CD4-positive, alpha-beta T cell treated with Interleukin-12 subunit alpha and Interleukin-12 subunit beta, for 1 hour (primary cell): ENCODE data around the gene MAN1C1.
"Not testable (repeated sequence)": the region's sequence is repeated elsewhere in the genome, so short reads cannot be mapped to it uniquely, and the experiment has no call there.

Experiments
- DNase-seq: peaks from one replicate; pipeline ENCODE4 v3.0.0-alpha.2; 2020

The MAN1C1 gene

DNA sequence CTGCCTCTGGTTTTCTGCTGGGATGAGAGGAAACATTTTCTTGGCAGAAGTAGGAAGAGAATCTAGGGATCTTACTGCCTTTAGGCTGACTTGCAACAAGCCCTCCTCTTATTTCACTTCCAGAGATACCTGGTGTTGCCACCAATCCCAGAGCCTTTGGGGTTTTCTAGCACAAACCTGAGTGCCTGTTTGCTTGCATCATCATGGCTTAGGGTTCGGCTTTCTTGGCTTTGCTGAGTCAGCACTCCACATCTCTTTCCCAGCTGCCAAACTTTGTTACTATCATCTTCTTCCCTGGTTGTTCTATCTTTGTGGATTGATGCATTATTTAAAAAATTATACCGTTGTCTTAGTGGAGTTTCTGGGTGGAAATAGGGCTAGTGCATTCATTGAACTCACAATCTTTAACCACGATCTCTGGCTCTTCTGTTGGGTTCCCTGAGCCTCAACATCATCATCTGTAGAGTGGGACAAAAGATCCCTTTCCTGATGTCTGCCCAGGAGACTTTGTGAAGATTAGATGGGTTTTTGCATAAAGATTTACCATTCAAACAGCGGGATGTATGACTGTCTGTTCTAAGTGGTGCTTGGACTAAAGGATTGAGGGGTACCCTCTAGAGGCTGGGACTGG lies 106.8 kb downstream of the MAN1C1 start:
- no peak for DNase-seq

DNA sequence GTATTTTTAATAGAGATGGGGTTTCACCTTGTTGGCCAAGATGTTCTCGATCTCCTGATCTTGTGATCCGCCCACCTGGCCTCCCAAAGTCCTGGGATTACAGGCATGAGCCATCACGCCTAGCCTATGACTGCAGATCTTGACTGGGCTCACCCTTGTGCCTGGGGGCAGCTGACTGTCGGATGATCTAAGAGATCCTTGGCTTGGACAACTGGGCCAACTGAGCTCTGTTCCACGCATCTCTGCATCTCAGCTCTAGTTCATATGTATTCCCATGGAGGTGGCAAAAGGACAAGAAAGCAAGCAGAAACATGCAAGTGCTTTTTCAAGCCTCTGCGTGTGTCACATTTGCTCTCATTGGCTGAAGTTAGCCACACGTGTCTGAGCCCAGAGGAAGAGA lies 107.6 kb downstream of the MAN1C1 start:
- no peak for DNase-seq

DNA sequence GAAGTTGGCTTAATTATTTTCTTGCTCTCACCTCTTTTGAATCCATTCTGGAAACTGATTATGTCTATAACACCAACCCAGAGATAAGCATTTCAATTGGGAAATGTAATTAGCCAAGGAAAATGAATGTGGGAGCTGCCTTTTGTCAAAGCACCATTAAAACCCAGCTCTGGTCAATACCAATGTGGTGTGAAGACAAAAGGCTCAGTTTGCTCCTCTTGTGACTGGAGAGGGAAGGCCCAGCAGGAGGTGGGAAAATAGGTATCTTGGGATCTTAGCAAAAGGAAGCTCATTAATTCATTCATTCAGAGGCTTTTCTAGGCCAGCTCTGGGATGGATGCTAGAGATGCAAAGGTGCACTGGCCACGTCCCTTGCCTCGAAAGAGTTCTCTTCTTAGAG lies 108.4 kb downstream of the MAN1C1 start:
- no peak for DNase-seq

DNA sequence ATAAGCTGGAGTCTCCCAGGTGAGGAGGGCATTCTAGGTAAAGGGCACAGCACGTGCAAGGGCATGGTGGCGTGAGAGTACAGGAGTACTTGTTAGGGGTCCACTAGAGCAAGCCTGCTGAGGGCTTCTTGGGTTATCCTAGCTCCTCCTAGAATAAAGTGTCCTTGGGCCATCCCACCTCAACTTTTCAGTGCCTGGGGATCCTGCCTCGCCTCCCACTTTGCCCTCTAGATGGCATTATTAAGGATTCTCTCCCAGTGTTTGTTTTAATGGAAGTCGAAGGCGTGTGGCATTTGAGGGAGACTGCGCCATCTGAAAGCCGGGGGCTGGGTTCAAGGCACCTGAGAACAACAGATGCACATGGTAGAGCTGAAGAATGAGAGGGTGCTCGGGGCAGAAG lies 108.9 kb downstream of the MAN1C1 start:
- no peak for DNase-seq

DNA sequence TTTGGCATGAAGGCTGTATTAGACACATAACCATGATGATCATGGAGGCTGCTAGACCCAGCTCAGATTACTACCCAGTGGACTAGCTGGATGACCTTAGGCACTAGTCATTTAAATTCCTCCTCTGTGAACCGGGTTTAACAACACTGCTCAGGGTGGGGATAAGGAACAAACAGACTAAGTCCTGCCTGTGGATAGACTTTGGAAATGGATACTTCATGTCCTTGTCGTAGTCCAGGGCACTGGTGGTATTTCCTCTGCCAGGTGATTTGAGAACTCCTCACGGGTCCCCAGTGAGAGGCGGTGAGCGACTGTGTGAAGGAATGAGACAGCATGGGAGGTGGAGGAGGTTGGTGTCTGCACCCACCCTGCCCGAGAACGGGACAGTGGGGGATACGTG lies 110.5 kb downstream of the MAN1C1 start:
- DNase-seq: no peak

DNA sequence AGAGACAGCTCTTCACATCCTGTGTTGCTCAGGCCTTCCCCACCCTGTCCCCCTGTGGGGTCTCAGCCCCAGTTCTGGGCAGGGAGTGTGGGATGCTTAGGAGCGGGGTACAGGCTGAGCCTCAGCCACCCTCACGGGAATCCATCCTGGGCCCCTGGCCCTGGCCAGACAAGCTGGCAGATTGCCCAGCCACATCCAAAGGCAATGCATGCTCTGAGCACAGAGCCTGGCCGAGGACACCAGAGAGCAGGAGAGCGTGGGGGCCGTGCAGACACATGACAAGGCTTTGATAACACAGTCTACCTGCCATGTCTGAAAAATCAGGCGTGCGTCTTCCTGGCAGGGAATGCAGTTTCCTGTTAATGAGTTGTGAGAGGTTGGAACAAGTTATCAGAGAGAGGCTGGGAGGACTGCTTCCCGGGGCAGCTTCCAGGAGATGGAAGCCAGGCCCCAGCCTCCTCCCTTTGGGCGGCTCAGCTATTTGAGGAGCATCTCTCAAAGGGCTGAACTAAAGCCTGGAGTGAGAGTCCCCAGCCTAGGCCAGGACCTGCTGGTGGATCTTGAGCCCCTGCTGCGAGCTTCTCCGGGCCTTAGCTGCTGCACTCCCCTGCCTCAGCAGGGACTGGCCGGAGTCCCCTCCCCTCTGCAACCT lies 111.2 kb downstream of the MAN1C1 start:
- no peak for DNase-seq

DNA sequence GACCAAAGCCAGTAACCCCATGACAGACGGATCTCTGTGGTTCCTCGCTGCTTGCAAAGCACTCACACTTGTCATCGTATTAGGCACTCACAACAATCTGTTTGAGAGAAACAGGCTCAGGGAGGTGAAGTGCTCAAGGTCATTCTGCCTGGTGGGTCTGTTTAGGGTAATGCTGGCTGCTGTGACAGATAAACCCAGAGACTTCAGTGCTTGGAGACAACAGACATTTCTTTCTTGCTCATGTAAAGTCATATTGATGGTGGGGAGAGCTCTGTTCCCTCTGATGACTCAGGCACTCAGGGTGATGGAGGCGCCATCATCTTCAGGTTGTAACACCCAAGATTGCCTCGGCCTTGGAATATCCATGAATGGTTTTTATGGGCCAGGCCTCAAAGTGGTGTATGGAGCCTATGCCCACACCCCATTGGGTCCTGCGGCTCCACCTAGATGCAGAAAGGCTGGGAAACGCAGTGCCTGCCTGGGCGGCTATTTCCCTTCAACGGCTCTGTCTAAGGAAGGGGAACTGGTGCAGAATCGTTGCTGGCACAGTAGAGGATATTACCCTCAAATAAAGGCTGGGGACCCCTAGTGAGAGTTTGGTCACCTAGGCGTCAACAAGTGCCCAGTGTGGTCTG lies 111.8 kb downstream of the MAN1C1 start:
- DNase-seq: no peak

DNA sequence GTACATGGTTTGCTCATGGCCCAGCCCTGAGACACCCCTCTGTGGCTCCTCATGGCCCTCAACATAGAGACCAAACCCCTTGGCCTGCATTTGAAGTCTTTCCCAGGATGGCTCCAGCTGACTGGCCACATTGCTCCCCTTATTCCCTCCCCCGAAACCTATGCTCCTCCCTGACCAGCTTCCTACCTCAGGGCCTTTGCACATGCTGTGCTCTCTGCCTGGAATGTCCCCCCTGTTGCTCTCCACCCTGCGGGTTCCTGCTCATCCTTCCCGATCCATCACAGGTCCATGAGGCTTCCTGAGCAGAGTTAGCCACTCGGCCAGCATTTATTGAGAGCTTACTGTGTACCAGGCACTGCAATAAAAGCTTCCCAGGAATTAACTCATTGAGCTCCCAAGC lies 112.5 kb downstream of the MAN1C1 start:
- no peak for DNase-seq

DNA sequence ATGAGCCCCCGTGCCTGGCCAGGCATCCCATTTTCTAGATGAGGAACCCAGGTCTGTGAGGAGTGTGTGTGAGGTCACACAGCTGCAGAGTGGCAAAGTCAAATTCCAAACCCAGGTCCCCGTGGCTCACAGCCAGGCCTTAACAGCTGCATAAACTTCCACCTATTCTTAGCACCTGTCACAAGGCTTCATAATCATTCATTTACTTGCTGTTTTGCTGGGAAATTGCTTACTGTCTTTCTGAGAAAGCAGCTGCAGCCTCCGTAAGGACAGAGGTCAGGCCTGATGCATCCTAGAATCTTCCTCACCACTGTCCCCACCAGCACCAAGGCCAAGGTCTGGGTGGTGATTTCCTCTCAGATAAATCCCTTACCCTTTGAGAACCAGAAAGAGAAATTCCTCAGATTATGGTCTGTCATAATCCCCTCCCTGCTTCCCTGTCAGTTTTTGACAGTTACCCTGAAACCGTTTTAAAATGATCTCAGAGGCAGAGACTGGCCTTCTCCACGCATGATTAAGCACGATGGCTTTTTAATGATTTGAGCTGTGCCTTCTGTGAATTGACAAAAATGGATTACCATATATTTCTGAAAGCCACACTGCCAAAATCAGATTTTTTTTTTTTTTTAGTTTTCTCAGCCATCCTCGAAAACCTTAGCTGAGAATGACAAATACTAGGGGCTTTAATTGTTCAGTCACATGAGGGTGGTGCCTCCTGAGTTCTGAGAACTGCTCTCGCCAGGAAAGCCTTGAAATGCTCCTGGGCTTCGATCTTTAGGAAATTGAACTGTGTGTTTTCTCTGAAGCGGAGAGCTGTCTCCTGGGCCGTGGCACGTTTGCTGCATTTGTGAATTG lies 113.4 kb downstream of the MAN1C1 start:
- DNase-seq: no peak

DNA sequence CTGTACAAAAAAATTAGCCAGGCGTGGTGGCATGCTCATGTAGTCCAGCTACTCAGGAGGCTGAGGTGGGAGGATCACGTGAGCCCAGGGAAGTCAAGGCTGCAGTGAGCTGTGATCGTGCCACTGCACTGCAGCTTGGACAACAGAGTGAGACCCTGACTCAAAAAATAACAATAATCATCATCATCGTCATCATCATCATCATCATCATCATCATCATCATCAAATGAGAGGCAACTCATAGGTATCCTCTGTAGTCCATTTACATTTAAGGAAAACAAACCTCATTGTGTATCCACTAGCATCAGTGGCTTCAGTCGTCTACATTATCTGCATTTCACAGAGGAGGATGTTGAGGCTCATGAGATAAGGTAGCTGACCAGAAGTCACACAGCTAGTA lies 114.6 kb downstream of the MAN1C1 start:
- no peak for DNase-seq

DNA sequence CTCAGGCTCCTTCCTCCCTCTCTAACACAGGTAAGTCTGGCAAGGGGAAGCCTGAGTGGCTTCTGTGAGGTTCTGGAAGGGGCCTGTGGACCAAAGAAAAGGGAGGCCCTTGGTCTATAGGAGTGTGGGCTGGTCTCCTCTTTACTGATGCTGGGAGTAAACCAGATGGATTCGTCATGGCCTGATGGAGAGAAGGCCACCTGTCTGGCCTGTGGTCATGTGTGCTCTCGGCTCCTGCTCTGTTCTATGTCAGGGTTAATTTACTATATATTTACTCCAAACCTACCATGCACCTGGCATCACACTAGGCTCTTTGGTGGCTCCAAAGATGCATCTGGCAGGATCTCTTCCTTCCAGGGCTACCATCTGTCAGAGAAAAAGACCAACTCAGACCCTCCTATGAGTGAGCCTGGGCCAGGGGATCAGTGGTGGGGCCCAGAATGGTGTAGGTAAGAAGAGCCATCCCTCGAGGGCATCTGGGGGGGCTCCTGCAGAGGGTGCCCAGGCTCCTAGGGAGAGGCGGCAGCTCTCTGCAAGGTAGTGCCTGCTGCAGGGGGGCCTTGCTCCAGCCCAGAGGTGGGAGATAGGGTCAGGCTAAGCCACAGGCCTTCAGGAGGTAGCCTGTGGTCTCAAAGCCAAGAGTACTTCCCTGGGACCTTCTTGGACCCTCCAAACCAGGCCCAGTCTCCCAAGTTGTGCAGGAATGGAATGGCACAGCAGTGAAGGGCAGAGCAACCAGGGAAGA lies 115.2 kb downstream of the MAN1C1 start:
- no peak for DNase-seq

DNA sequence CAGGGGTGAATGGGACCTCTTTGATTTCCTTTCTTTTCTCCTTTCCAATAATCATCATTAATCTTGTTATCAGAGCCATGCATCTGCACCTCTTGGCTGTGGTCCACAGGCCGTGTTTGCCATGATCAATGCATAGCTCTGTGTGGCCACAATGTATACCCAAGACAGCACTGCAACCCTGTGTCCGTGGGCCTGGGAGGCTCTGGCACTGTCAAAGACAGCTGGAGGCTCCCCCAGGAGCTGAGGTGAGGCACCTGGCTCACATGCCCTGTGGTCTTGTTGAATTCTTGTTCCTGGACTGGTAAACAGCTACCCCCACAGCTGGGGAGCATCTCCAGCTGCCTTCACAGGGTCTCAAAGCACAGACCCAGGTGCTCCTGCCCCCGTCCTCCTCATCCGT lies 116.2 kb downstream of the MAN1C1 start:
- no peak for DNase-seq

DNA sequence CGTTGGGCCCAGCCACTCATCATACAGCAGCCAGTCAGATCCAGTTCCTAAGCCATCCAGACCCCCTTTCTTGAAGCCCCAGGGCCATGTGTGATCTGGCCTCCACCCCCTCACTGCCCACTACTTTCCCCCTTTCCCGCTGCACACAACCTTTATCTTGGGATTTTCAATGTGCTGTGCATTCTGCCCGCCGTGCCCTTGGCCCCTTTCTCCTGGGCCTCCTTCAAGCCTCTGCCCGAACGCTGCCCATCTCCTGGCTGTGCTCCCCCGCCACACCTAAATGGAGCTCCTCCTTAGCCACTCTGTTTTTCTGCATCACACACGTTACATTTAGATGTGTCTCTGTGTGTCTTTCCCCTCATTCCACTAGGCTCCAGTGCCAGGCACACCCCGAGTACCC lies 116.7 kb downstream of the MAN1C1 start:
- DNase-seq: no peak

DNA sequence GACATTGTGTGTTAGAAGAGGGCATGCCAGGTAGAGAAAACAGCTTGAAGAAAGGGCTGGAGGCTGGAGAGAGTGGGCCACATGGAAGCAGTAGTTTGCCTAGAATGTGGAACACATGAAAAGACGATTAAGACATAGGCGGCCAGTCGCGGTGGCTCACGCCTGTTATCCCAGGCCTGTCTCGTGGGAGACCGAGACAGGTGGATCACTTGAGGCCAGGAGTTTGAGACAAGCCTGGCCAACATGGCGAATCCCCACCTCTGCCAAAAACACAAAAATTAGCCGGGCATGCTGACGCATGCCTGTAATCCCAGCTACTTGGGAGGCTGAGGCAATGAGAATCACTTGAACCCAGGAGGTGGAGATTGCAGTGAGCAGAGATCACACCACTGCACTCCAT lies 118.4 kb downstream of the MAN1C1 start:
- DNase-seq: not testable (repeated sequence)

DNA sequence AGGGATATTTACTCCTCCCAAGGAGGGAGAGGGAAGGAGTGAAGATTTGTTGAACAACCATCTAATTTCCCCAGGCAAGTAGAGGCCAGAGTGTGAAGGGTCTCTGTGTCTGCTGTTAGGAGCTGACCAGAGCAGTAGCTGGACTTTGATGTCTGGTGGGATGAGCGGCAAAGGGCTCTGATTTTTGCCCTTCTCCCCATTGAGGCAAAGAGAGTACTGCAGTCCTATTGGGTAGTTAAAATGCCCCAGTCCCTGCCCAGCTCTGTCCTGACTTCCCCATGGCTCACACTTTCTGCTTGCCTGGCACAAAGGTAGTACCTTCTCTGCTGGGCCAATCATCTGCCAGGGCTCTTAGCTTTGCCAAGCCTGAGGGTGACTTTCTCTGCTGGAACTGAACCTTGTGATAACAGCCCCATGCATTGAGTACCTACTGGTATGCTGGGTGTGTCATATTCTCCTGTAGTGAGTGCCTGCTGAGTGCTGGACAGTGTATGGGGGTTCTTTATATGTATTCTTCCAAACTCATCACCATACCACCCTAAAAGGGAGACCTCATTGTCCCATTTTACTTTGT lies 119.5 kb downstream of the MAN1C1 start:
- DNase-seq: no peak

DNA sequence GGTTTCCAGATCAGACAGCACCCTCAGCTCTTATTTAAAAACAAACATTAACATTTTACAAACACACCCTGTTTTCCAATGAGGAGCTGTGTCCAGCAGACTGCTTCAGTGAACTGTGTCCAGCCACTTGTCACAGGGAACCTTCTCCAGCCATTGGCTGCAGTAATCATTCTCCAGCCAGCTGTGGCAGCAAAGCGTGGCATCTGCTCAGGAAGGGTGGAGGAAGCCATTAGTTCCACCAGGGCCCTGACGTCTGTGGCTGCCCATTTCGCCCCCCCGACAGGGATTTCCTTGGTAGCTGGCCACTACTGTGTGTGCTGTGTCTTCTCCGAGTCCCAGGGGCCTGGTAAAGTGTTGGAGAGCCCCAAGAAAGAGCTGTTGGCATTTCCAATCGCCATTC lies 120.5 kb downstream of the MAN1C1 start:
- DNase-seq: no peak

DNA sequence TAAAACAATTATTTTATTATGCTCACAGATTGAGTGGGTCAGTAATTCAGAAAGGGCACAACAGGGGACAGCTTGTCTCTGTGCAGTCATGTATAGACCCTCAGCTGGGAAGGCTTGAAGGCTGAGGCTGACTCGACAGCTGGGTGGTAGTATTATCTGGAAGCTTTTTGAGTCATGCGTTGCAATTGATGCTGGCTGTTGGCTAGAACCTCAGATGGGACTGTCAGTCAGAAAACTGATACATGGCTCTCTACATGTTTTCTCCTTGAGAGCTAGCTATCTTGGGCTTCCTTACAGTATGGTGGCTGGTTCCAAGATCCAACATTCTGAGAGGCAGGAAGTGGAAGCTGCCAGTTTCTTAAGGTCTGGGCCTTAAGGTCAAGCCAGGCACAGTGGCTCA lies 121.9 kb downstream of the MAN1C1 start:
- DNase-seq: no peak

DNA sequence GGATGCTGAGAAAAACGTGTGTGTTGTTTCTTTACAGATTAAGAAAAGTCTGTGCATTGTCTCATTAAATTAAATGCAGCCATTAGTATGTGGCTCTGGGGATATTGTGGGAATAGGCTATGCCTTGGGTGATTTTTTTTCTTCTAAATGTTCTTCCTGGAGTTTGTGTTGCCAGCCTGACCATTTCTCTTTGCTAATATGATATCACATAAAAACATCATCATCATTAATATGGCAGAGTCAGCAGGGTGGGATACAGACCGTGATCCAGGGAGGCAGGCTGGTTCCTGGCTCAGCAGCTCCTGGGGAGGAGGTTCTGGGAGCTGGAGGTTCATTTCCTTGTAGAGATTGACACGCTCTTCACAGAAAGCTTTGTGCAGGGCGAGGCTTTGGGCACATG lies 122.8 kb downstream of the MAN1C1 start:
- DNase-seq: no peak

DNA sequence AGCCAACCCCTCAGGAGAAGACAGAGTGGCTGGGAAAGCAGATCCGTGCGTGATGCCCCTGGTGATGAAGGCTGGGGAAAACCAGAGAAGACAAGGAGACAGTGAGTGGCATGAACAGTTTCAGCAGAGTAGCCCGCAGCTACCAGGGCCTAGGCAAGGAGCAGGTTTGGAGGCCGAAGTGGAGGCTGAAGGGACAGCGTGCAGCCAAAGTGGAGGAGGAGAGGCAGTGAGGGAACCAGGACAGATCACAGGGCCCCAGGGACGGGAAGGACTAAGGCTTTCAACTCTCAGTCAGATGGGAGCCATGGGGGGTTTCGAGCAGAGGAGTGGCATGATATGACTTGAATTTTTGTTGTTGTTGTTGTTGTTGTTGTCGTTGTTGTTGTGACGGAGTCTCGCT lies 123.5 kb downstream of the MAN1C1 start:
- no peak for DNase-seq

DNA sequence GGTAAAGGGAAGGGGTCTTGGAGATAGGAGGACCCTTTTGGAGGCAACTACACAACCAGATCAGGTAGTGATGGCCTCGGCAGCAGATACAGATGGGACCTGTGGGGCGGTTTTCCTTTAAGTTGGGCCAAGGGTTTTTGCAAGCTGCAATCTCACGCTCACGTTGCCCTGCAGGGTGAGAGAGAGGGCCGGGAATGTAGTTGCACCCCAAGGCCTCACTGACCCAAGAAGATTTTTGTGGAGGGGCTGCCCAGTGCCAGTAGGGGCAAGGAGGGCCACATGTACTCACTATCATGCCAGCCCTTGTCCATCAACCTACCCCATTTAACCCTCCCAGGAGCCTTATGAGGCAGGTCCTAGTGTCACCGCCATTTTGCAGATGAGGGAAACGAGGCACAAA lies 125.7 kb downstream of the MAN1C1 start:
- DNase-seq: no peak

DNA sequence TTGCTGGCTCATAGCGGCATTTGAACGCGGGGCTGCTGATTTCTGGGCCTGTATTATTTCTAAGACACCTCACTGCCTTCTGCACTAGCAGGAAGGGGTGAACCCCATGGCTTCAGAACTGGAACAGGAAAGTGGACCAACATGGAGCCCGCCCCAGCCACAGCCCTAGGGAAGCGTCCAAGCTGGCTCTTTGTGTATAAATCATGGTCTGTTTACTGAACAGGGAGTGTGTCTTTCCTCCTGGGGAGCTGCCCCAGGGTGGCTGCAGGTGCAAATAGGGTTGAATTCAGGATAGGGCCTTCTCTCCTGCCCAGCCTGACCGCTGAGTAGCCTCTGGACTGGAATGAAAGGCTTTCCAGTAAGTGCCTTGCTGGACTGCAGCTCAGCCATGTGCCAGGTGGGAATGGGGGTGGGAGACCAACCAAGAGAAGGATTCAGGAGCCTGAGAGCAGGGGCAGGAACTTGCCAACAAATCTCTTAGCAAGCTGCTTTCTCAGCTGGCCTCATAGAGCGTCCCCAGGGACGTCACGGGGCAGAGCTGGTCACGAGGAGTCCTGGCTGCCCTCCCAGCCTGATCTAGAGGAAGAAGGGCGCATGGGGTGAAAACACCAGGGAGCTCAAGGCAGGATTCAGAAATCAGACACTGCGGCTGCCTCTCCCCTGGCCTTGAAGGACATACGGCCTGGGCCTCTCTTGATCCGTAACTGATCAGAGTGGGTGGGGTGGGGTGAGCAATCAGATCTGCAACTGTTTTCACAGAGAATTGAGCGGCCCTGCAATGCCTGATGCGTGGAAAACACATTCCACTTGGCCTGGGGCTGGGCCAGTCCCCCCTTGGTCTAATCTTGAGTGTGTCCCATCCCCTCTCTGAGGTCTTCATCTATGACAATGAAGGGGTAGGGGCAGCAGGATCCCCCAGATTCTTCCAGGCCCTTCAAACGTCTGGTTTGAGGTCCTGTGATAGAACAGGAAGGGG lies 126.9 kb downstream of the MAN1C1 start:
- no peak for DNase-seq
